ENCODE measurements around the gene AP4B1. TPM values are rescaled to one million over a fixed set of nuclear protein-coding genes. Genes with fewer than 3 reads are reported as not detected.
A peak's percentile ranks its signal among the peaks of the same experiment; 100 is the strongest.

The AP4B1 gene
- polyA plus RNA-seq, 4 donors, result 12.4 to 33.8 (median 15.0) TPM

DNA sequence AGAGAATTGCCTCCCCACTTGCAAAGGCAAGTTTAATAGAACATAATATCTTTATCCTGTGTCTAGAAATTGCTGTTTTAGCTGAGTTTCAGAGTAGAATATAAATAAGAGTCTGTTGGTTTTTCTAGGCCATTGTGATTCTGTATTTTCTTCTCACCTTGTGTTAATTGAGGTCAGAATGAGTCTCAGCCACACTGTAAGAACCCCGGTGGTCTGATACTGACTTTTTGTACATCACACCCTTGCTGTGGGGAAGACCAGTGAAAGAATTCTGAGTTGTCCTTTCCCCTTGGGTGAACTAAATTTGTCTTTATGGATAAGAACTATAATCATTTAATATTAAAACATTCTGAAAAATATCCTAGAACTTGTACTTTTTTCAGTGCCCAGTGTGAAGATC is 31.4 kb upstream of the AP4B1 start:
- H3K4me3 ChIP-seq (ENCODE audit: low read depth in 1 of 3, low read length in 3 of 3), result no peak overlapping the region
- FAIRE-seq, result no peak
- WGBS, 3 donors, result 66 to 81% (median 72%) methylated on average over 1 of the region's 1 CpG
- no peak overlapping the region for H3K27ac ChIP-seq (ENCODE audit: low read depth in 1 of 3, low read length in 2 of 3)
- peaks cover 0 to 8% (median 3%) of the 10 kb centered on the region in 3 donors for H3K36me3 ChIP-seq (ENCODE audit: control insufficient read depth in 3 of 3, insufficient read depth in 2 of 3, low read depth in 1 of 3, low read length in 3 of 3)
- no peak for DNase-seq
- H3K9me3 ChIP-seq (ENCODE audit: control insufficient read depth in 2 of 2, insufficient read depth in 1 of 2, low read depth in 1 of 2, low read length in 1 of 2), result no peaks in the 10 kb centered on the region
- peaks cover 2 to 8% (median 4%) of the 10 kb centered on the region in 3 donors for H3K4me1 ChIP-seq (ENCODE audit: control insufficient read depth in 3 of 3, insufficient read depth in 2 of 3, low read depth in 1 of 3, low read length in 2 of 3)
- no peaks in the 10 kb centered on the region for H3K27me3 ChIP-seq (ENCODE audit: control insufficient read depth in 3 of 3, insufficient read depth in 3 of 3, low read length in 3 of 3)

DNA sequence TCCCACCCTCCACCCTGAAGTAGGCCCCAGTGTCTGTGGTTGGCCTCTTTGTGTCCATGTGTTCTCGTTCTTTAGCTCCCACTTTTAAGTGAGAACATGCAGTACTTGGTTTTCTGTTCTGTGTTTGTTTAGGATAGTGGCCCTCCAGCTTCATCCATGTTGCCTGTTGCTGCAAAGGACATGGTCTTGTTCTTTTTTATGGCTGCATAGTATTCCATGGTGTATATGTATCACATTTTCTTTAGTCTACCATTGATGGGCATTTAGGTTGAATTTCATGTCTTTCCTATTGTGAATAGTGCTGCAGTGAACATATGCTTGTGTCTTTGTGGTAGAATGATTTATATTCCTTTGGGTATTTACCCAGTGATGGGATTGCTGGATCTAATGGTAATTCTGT is 30.6 kb upstream of the AP4B1 start:
- WGBS, 3 donors, result 89 to 100% (median 96%) methylated on average over 1 of the region's 1 CpG
- DNase-seq, result no peak
- H3K9me3 ChIP-seq (ENCODE audit: control insufficient read depth in 2 of 2, insufficient read depth in 1 of 2, low read depth in 1 of 2, low read length in 1 of 2), result no peaks in the 10 kb centered on the region
- H3K27me3 ChIP-seq (ENCODE audit: control insufficient read depth in 3 of 3, insufficient read depth in 3 of 3, low read length in 3 of 3), result no peaks in the 10 kb centered on the region
- no peak overlapping the region for H3K27ac ChIP-seq (ENCODE audit: low read depth in 1 of 3, low read length in 2 of 3)
- peaks cover 2 to 8% (median 4%) of the 10 kb centered on the region in 3 donors for H3K4me1 ChIP-seq (ENCODE audit: control insufficient read depth in 3 of 3, insufficient read depth in 2 of 3, low read depth in 1 of 3, low read length in 2 of 3)
- peaks cover 0 to under 1% (median 0%) of the 10 kb centered on the region in 3 donors for H3K36me3 ChIP-seq (ENCODE audit: control insufficient read depth in 3 of 3, insufficient read depth in 2 of 3, low read depth in 1 of 3, low read length in 3 of 3)
- FAIRE-seq, result no peak
- no peak overlapping the region for H3K4me3 ChIP-seq (ENCODE audit: low read depth in 1 of 3, low read length in 3 of 3)

DNA sequence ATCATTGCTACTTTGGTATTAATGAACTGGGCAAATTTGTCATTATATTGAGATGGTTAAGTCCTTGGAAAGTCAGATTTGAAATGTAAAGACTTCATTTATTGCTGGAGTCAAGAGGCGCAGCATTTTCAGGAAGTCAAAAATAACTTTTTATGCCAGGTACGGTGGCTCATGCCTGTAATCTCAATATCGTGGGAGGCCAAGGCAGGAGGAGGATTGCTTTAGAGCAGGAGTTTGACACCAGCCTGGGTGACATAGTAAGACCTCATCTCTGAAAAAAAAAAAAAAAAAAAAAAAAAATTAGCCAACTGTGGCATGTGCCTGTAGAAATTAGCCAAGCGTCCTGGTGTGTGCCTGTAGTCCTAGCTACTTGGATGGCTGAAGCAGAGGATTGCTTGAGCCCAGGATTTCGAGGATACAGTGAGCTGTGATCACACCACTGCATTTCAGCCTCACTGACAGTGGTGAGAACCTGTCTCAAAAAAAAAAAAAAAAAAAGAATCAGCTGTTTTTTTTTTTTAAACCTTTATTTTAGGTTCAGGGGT is 30.0 kb upstream of the AP4B1 start:
- 68 to 75% (median 72%) methylated on average over 5 of the region's 5 CpGs for WGBS, 3 donors
- no peaks in the 10 kb centered on the region for H3K27me3 ChIP-seq (ENCODE audit: control insufficient read depth in 3 of 3, insufficient read depth in 3 of 3, low read length in 3 of 3)
- no peaks in the 10 kb centered on the region for H3K36me3 ChIP-seq (ENCODE audit: control insufficient read depth in 3 of 3, insufficient read depth in 2 of 3, low read depth in 1 of 3, low read length in 3 of 3)
- no peak overlapping the region for H3K4me3 ChIP-seq (ENCODE audit: low read depth in 1 of 3, low read length in 3 of 3)
- no peaks in the 10 kb centered on the region for H3K9me3 ChIP-seq (ENCODE audit: control insufficient read depth in 2 of 2, insufficient read depth in 1 of 2, low read depth in 1 of 2, low read length in 1 of 2)
- DNase-seq (no peak), FAIRE-seq (no peak)
- no peak overlapping the region for H3K27ac ChIP-seq (ENCODE audit: low read depth in 1 of 3, low read length in 2 of 3)
- H3K4me1 ChIP-seq (ENCODE audit: control insufficient read depth in 3 of 3, insufficient read depth in 2 of 3, low read depth in 1 of 3, low read length in 2 of 3), result peaks cover 2 to 8% (median 4%) of the 10 kb centered on the region in 3 donors

DNA sequence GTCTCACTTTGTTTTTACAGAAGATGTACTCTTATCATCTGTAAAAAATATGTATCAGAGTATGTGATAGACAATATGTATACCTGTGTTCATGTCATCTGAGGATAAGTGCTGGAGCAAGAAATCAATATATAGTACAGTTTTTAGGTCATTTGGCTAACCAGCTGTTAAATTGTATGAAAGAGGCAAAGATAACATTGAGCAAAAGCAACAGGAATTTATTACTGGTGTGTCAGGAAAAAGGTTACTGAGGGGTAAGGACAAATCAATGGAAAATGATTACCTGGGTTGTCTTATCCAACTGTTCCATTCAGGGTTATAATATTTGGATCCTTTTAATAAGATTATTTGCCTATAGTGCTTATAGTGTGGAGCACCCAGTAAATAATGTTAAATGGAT is 29.4 kb upstream of the AP4B1 start:
- H3K36me3 ChIP-seq (ENCODE audit: control insufficient read depth in 3 of 3, insufficient read depth in 2 of 3, low read depth in 1 of 3, low read length in 3 of 3), result no peaks in the 10 kb centered on the region
- H3K27me3 ChIP-seq (ENCODE audit: control insufficient read depth in 3 of 3, insufficient read depth in 3 of 3, low read length in 3 of 3), result no peaks in the 10 kb centered on the region
- H3K4me1 ChIP-seq (ENCODE audit: control insufficient read depth in 3 of 3, insufficient read depth in 2 of 3, low read depth in 1 of 3, low read length in 2 of 3), result peaks cover 2 to 8% (median 4%) of the 10 kb centered on the region in 3 donors
- no peaks in the 10 kb centered on the region for H3K9me3 ChIP-seq (ENCODE audit: control insufficient read depth in 2 of 2, insufficient read depth in 1 of 2, low read depth in 1 of 2, low read length in 1 of 2)
- DNase-seq, result no peak
- no peak overlapping the region for H3K4me3 ChIP-seq (ENCODE audit: low read depth in 1 of 3, low read length in 3 of 3)
- FAIRE-seq, result no peak
- H3K27ac ChIP-seq (ENCODE audit: low read depth in 1 of 3, low read length in 2 of 3), result no peak overlapping the region

DNA sequence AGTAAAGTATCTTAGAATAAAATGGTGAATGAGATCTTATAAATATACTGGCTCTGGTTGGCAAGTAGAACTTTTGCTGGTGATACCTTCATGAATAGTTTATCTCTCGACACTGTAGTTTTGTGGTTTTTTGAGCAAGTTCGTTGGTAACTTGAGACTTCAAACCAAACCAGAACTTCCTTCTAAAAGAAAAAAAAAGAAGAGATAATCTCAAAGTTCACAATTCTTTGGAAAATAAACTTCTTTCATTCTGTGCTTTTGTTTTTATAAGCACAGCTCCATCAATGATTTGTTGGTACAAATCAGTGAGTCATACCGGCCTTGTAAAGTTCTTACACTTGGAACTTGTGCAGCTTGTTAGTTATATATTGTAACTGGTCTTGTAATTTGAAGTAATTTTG is 26.9 kb upstream of the AP4B1 start:
- Histone ChIP-seq H3K27ac (ENCODE audit: low read depth in 1 of 3, low read length in 2 of 3) (no peak overlapping the region), H3K27me3 (ENCODE audit: control insufficient read depth in 3 of 3, insufficient read depth in 3 of 3, low read length in 3 of 3) (no peaks in the 10 kb centered on the region), H3K9me3 (ENCODE audit: control insufficient read depth in 2 of 2, insufficient read depth in 1 of 2, low read depth in 1 of 2, low read length in 1 of 2) (no peaks in the 10 kb centered on the region), H3K4me3 (ENCODE audit: low read depth in 1 of 3, low read length in 3 of 3) (no peak overlapping the region), H3K36me3 (ENCODE audit: control insufficient read depth in 3 of 3, insufficient read depth in 2 of 3, low read depth in 1 of 3, low read length in 3 of 3) (no peaks in the 10 kb centered on the region), H3K4me1 (ENCODE audit: control insufficient read depth in 3 of 3, insufficient read depth in 2 of 3, low read depth in 1 of 3, low read length in 2 of 3) (peaks cover 2 to 15% (median 8%) of the 10 kb centered on the region in 3 donors)
- no peak for FAIRE-seq
- 5 to 8% (median 6%) methylated on average over 3 of the region's 3 CpGs for WGBS, 3 donors
- peak; percentile 49 to 56 for DNase-seq

DNA sequence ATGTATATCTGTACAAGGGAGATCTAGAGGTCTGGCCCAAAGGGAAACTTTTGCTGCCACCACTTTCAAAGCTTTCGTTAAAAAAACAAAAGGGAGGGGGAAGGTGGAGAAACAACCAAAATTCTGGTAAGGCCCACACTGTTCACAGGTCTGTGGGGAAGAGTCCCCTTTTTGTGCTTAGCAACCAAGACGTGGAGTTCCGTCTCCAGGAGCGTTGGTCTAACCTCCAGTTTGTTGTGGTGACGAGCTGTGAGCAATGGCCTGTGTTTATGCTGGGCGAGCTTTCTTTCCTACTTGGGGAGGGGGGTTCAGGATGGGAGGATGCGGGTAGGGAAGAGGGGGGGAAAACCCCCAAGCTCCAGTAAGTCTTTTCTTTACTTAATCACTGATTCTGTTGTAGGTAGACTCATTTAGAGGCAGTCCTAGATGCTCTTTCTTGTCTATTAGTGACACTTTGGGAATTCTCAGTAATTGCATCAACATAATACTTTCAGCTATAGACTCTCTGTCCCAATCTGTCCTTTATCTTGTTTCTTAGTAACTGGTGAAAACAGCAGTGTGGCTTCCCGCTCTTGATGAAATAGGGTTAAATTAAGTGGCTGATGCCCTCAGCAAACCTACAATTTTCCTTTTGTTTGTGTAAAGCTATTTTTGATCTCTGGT is 26.0 kb upstream of the AP4B1 start:
- no peak for FAIRE-seq

DNA sequence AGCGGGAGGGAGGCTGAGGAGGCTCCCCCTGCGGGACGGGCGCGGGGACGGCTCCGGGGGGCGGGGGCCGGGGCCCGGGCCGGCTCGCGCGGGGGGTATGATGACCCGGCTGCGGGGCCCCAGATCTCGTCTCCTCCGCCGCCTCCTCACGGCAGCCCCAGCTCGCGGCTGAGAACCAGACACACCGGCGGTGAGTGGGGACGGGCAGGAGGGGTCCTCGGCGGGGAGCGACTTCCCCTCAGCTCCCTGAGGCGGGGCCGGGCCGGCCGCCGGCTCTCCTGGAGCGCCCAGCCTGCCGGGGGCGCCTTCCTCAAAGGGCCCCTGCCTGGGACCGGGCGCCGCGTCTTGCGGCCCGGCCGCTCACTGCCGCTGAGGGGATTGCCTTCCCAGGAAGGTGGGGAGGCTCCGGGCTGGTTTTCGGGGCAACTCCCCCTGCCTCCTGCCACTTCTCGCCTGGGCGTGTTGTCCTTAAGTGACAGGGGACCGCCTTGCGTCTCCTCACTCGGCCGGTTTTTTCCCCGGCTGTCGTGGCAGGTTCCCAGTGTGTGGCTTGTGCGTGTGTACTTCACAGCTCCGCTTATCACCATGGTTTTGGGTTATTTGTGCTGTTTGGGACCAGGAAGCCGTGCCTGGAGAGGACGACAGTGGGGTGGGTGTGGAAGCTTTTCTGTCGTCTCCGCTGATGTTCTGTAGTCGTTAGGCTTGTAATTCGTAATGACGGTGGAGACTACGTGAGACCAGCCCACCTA is 25.3 kb upstream of the AP4B1 start:
- peak overlapping the region; percentile 73 to 99 (median 91) for H3K27ac ChIP-seq (ENCODE audit: low read depth in 1 of 3, low read length in 2 of 3)
- no peaks in the 10 kb centered on the region for H3K36me3 ChIP-seq (ENCODE audit: control insufficient read depth in 3 of 3, insufficient read depth in 2 of 3, low read depth in 1 of 3, low read length in 3 of 3)
- H3K4me1 ChIP-seq (ENCODE audit: control insufficient read depth in 3 of 3, insufficient read depth in 2 of 3, low read depth in 1 of 3, low read length in 2 of 3), result peaks cover 2 to 15% (median 8%) of the 10 kb centered on the region in 3 donors
- H3K27me3 ChIP-seq (ENCODE audit: control insufficient read depth in 3 of 3, insufficient read depth in 3 of 3, low read length in 3 of 3), result no peaks in the 10 kb centered on the region
- H3K4me3 ChIP-seq (ENCODE audit: low read depth in 1 of 3, low read length in 3 of 3), result peak overlapping the region; percentile 69 to 87 (median 87)
- DNase-seq (peak; percentile 54 to 79), FAIRE-seq (no peak)
- H3K9me3 ChIP-seq (ENCODE audit: control insufficient read depth in 2 of 2, insufficient read depth in 1 of 2, low read depth in 1 of 2, low read length in 1 of 2), result no peaks in the 10 kb centered on the region
- WGBS, 3 donors, result 0 to 1% (median 0%) methylated on average over 41 to 64 of the region's 64 CpGs

More for the DNA sequence above, 26.0 kb upstream of the AP4B1 start:
- peak overlapping the region; percentile 69 to 87 (median 87) for H3K4me3 ChIP-seq (ENCODE audit: low read depth in 1 of 3, low read length in 3 of 3)
- no peaks in the 10 kb centered on the region for H3K36me3 ChIP-seq (ENCODE audit: control insufficient read depth in 3 of 3, insufficient read depth in 2 of 3, low read depth in 1 of 3, low read length in 3 of 3)
- H3K27me3 ChIP-seq (ENCODE audit: control insufficient read depth in 3 of 3, insufficient read depth in 3 of 3, low read length in 3 of 3), result no peaks in the 10 kb centered on the region
- H3K27ac ChIP-seq (ENCODE audit: low read depth in 1 of 3, low read length in 2 of 3), result peak overlapping the region; percentile 73 to 99 (median 91)
- peaks cover 2 to 15% (median 8%) of the 10 kb centered on the region in 3 donors for H3K4me1 ChIP-seq (ENCODE audit: control insufficient read depth in 3 of 3, insufficient read depth in 2 of 3, low read depth in 1 of 3, low read length in 2 of 3)
- peak; percentile 40 to 75 for DNase-seq
- no peaks in the 10 kb centered on the region for H3K9me3 ChIP-seq (ENCODE audit: control insufficient read depth in 2 of 2, insufficient read depth in 1 of 2, low read depth in 1 of 2, low read length in 1 of 2)
- 0 to 1% (median 1%) methylated on average over 8 of the region's 8 CpGs for WGBS, 3 donors

DNA sequence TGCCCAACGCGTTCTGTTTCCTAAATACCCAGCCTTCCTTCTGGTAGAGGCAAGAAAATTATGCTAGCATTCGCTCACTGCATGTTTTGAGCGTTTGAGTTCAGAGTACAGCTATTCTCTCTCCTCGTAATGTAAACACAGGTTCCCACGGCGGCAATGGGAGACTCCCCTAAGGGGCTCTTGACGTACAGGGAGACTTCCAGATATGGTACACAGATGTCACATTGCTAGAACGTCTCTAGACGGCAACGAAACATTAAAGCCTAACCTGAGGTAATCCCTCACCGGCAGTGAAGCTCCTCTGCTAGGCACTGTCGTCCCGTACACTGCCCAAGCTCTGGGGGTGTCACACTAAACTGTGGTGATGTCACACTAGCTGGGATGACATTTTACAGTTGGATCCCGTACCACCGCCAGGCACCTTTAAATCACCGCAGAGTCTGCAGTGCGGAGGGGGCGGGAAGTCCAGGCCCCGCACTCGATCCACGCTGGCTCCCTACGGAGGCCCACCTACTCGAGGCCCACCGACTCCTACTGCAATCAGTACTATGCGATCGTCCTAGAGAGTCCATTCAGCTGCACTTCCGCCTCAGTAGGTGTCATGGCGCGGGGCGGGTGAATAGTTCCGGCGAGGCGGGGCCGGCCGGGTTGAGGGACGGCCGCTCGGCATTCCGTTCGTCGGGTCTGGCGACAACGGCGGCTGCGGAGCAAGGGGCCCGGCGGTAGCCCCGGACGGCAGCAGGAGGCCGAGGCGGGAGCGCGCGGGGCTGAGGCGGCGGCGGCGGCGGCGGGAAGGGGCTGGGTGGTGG is 24.5 kb upstream of the AP4B1 start, which contains the start of gene HIPK1:
HIPK1 (plus strand) TSS at position 384 of the 809 bp plus-strand sequence.
- DNase-seq, result peak; percentile 93 to 98
- Histone ChIP-seq H3K27me3 (ENCODE audit: control insufficient read depth in 3 of 3, insufficient read depth in 3 of 3, low read length in 3 of 3) (no peaks in the 10 kb centered on the region), H3K27ac (ENCODE audit: low read depth in 1 of 3, low read length in 2 of 3) (peak within 1 kb of the TSS; percentile 73 to 99 (median 91)), H3K4me3 (ENCODE audit: low read depth in 1 of 3, low read length in 3 of 3) (peak within 1 kb of the TSS; percentile 69 to 87 (median 87)), H3K9me3 (ENCODE audit: control insufficient read depth in 2 of 2, insufficient read depth in 1 of 2, low read depth in 1 of 2, low read length in 1 of 2) (no peaks in the 10 kb centered on the region), H3K36me3 (ENCODE audit: control insufficient read depth in 3 of 3, insufficient read depth in 2 of 3, low read depth in 1 of 3, low read length in 3 of 3) (no peaks in the 10 kb centered on the region), H3K4me1 (ENCODE audit: control insufficient read depth in 3 of 3, insufficient read depth in 2 of 3, low read depth in 1 of 3, low read length in 2 of 3) (peaks cover 2 to 15% (median 8%) of the 10 kb centered on the region in 3 donors)
- no peak for FAIRE-seq
- WGBS, 3 donors, result 0 to 1% (median 0%) methylated on average over 34 to 61 of the region's 61 CpGs
